H1 (cell line): ENCODE results near the gene ZNF443. TPM values are rescaled to one million over a fixed set of nuclear protein-coding genes. Genes with fewer than 3 reads are reported as not detected.

ENCODE experiments used
- CTCF ChIA-PET: fragments of 300-600 bp; sonication (Branson Sonifier 250); formaldehyde crosslinking; loops from one replicate; lab custom pipeline; 2021; ENCODE audit not compliant: partially characterized antibody; lab: Charles Lee
- POLR2A ChIA-PET: fragments of 300-600 bp; sonication (Branson Sonifier 250); formaldehyde crosslinking; loops from one replicate; lab custom pipeline; 2021; ENCODE audit warnings: inconsistent platforms; ENCODE audit not compliant: partially characterized antibody; lab: Charles Lee
- DNase-seq, 2 experiments: peaks; one replicate each; pipeline versions ENCODE4 v3.0.0 to v3.0.0-alpha.2; 2010 to 2022; ENCODE audit warnings: low spot score in 2 of 2, low read depth in 1 of 2, mixed read lengths in 1 of 2
- FAIRE-seq: peaks from 2 replicates; lab custom pipeline; 2011; peaks lifted over from hg19 to GRCh38; lab: Jason Lieb, UNC
- H2AFZ ChIP-seq: 2 replicates; pipeline ENCODE4 v1.8.1; 2012; ENCODE audit warnings: low read length, inconsistent platforms
- H2AK5ac ChIP-seq: 2 replicates; pipeline ENCODE4 v1.6.1; 2013; ENCODE audit warnings: low read depth, low read length
- H2BK120ac ChIP-seq: replicated peaks from 2 replicates; pipeline ENCODE3; 2013; ENCODE audit warnings: low read depth, low read length, inconsistent platforms
- H2BK12ac ChIP-seq: 2 replicates; pipeline ENCODE4 v1.6.1; 2013; ENCODE audit warnings: low read depth, low read length
- H2BK15ac ChIP-seq: 2 replicates; pipeline ENCODE4 v1.6.1; 2013; ENCODE audit warnings: low read length
- H2BK20ac ChIP-seq: 2 replicates; pipeline ENCODE4 v1.6.1; 2013; ENCODE audit warnings: low read length
- H2BK5ac ChIP-seq: 2 replicates; pipeline ENCODE4 v1.6.1; 2013; ENCODE audit warnings: low read depth, low read length
- H3K14ac ChIP-seq: 2 replicates; pipeline ENCODE4 v1.6.1; 2013; ENCODE audit warnings: inconsistent platforms; ENCODE audit not compliant: insufficient read length
- H3K18ac ChIP-seq: 2 replicates; pipeline ENCODE4 v1.6.1; 2013; ENCODE audit warnings: low read length; ENCODE audit errors: extremely low read depth
- H3K23ac ChIP-seq: 2 replicates; pipeline ENCODE4 v1.6.1; 2013; ENCODE audit warnings: inconsistent platforms; ENCODE audit not compliant: insufficient read length
- H3K23me2 ChIP-seq: 2 replicates; pipeline ENCODE4 v1.6.1; 2013; ENCODE audit warnings: low read depth, low read length
- H3K27ac ChIP-seq: 2 replicates; pipeline ENCODE4 v1.6.1; 2011; ENCODE audit warnings: low read depth, low read length, inconsistent platforms
- H3K27me3 ChIP-seq, 4 experiments: replicated peaks in 1 of 4; 1 replicate in 1 of 4; 2 replicates in 3 of 4; pipeline versions ENCODE4 v1.6.1 to v1.8.1; 2011 to 2013; ENCODE audit warnings: low read length in 3 of 4, mild to moderate bottlenecking in 3 of 4, inconsistent platforms in 2 of 4, mixed read lengths in 2 of 4, moderate library complexity in 1 of 4; ENCODE audit not compliant: control insufficient read depth in 3 of 4, insufficient read depth in 3 of 4; ENCODE audit errors: extremely low read depth in 1 of 4
- H3K36me3 ChIP-seq, 4 experiments: 2 replicates each; pipeline versions ENCODE4 v1.6.1 to v1.8.1; 2011 to 2013; ENCODE audit warnings: mild to moderate bottlenecking in 4 of 4, low read length in 3 of 4, moderate library complexity in 2 of 4, control low read depth in 1 of 4, inconsistent platforms in 1 of 4; ENCODE audit not compliant: insufficient read depth in 4 of 4, control insufficient read depth in 2 of 4
- H3K4ac ChIP-seq: replicated peaks from 2 replicates; pipeline ENCODE3; 2013; ENCODE audit warnings: low read length, low read depth, mixed read lengths, inconsistent platforms; ENCODE audit not compliant: insufficient read length
- H3K4me1 ChIP-seq, 4 experiments: replicated peaks in 1 of 4; 1 replicate in 1 of 4; 2 replicates in 3 of 4; pipeline versions ENCODE4 v1.6.1 to v1.8.1; 2011 to 2013; ENCODE audit warnings: low read length in 3 of 4, inconsistent platforms in 2 of 4, mixed read lengths in 1 of 4; ENCODE audit not compliant: insufficient read depth in 4 of 4, control insufficient read depth in 3 of 4
- H3K4me2 ChIP-seq, 2 experiments: 2 replicates each; pipeline versions ENCODE4 v1.6.1 to v1.8.1; 2011 to 2013; ENCODE audit warnings: low read depth in 2 of 2, low read length in 2 of 2, control low read depth in 1 of 2, inconsistent platforms in 1 of 2, mild to moderate bottlenecking in 1 of 2; ENCODE audit not compliant: insufficient read depth in 1 of 2
- H3K4me3 ChIP-seq, 4 experiments: fragments of 200-600, 300-600 bp in 1 of 4; sonication (generic), shearing (Covaris generic), sonication (Bioruptor Twin) in 1 of 4; 2 replicates each; pipeline versions ENCODE4 v1.5.1 to v1.8.1; 2011 to 2016; ENCODE audit warnings: low read length in 4 of 4, low read depth in 3 of 4, control low read depth in 2 of 4, inconsistent platforms in 2 of 4, mild to moderate bottlenecking in 2 of 4, mixed read lengths in 1 of 4, moderate library complexity in 1 of 4; ENCODE audit not compliant: insufficient read depth in 2 of 4; ENCODE audit errors: extremely low read depth in 1 of 4
- H3K56ac ChIP-seq: replicated peaks from 2 replicates; pipeline ENCODE3; 2013; ENCODE audit warnings: low read depth, mild to moderate bottlenecking, mixed read lengths, low read length, inconsistent platforms; ENCODE audit not compliant: insufficient read length
- H3K79me1 ChIP-seq: 2 replicates; pipeline ENCODE4 v1.6.1; 2013; ENCODE audit warnings: low read depth, low read length, control low read depth
- H3K79me2 ChIP-seq, 2 experiments: 2 replicates each; pipeline versions ENCODE4 v1.6.1 to v1.8.1; 2012 to 2013; ENCODE audit warnings: low read length in 2 of 2, mild to moderate bottlenecking in 2 of 2, inconsistent platforms in 1 of 2; ENCODE audit not compliant: insufficient read depth in 2 of 2, control insufficient read depth in 1 of 2
- H3K9ac ChIP-seq, 4 experiments: replicated peaks in 1 of 4; 1 replicate in 1 of 4; 2 replicates in 3 of 4; pipeline versions ENCODE4 v1.6.1 to v1.8.1; 2011 to 2013; ENCODE audit warnings: low read depth in 3 of 4, low read length in 3 of 4, control low read depth in 2 of 4, mild to moderate bottlenecking in 2 of 4, moderate library complexity in 2 of 4, inconsistent platforms in 1 of 4; ENCODE audit errors: extremely low read depth in 1 of 4
- H3K9me3 ChIP-seq, 2 experiments: 2 replicates each; pipeline versions ENCODE4 v1.6.1 to v1.8.1; 2012 to 2013; ENCODE audit warnings: mild to moderate bottlenecking in 2 of 2, moderate library complexity in 2 of 2, control low read depth in 1 of 2, inconsistent platforms in 1 of 2, low read depth in 1 of 2, low read length in 1 of 2, mixed read lengths in 1 of 2; ENCODE audit not compliant: insufficient read depth in 2 of 2
- H4K20me1 ChIP-seq, 2 experiments: replicated peaks in 1 of 2; 2 replicates each; pipeline versions ENCODE3 to v1.8.1; 2011 to 2013; ENCODE audit warnings: inconsistent platforms in 2 of 2, low read length in 2 of 2, mild to moderate bottlenecking in 1 of 2; ENCODE audit not compliant: insufficient read depth in 2 of 2, control insufficient read depth in 1 of 2
- H4K5ac ChIP-seq: 2 replicates; pipeline ENCODE4 v1.6.1; 2013; ENCODE audit warnings: low read length, low read depth, mixed read lengths, inconsistent platforms; ENCODE audit not compliant: insufficient read length
- H4K8ac ChIP-seq: 2 replicates; pipeline ENCODE4 v1.8.0; 2013; ENCODE audit warnings: mild to moderate bottlenecking, moderate library complexity, low read length, inconsistent platforms; ENCODE audit not compliant: insufficient read depth; ENCODE audit errors: extremely low read depth
- H4K91ac ChIP-seq: replicated peaks from 2 replicates; pipeline ENCODE3; 2013; ENCODE audit warnings: low read length, mixed read lengths, inconsistent platforms; ENCODE audit not compliant: insufficient read length
- E2F6 ChIP-seq: IDR thresholded peaks from 2 replicates; pipeline ENCODE4 v1.6.1; 2012; ENCODE audit warnings: inconsistent platforms
- SIRT6 ChIP-seq: IDR thresholded peaks from one replicate; pipeline ENCODE4 v1.7.1; 2012; ENCODE audit warnings: low read length, inconsistent platforms
- WGBS, 2 experiments: shearing (Covaris generic) in 1 of 2; methylation state at CpG; one replicate each; pipeline versions ENCODE4 v1.1.6 to v1.1.7; 2013 to 2015; ENCODE audit warnings: low lambda C conversion rate in 2 of 2, mixed read lengths in 2 of 2, inconsistent platforms in 1 of 2, low coverage in 1 of 2, missing lambda C conversion rate in 1 of 2; ENCODE audit not compliant: insufficient replicate concordance in 2 of 2, insufficient coverage in 1 of 2, insufficient read length in 1 of 2; ENCODE audit errors: extremely low coverage in 1 of 2, missing lambda C conversion rate in 1 of 2; 5-methylcytosine and 5-hydroxymethylcytosine counted together
- polyA plus RNA-seq, 7 experiments: library from polyadenylated mRNA; depleted of rRNA in 3 of 7; stranded (reverse) in 5 of 7; unstranded in 2 of 7; fragments of >200 nt in 5 of 7; fragments of 200-250 nt in 2 of 7; gene quantifications; 1 replicate in 5 of 7; 2 replicates in 1 of 7; 4 replicates in 1 of 7; pipeline versions ENCODE4 v1.2.1 to v1.2.3, GENCODE V29; 2011 to 2013; ENCODE audit warnings: missing spikeins in 2 of 7, mixed read lengths in 2 of 7
- total RNA-seq: library from RNA; stranded (reverse); fragmentation: NEBNext Ultra II Directional; extraction: Animal tissue kit (Norgen Biotek cat#: 25700); gene quantifications from 2 replicates; pipeline ENCODE4 v1.2.1, GENCODE V29; 2021

The ZNF443 gene
- total and polyA plus RNA-seq, 2 of the 8 experiments (the other 6 are each of a cell fraction or from before 2014, with no cell fraction given), result 1.4 to 7.8 TPM

GRCh38 chr19:12478234-12478941 is 37.6 kb upstream of the ZNF443 start:
- 64% methylated on average over 5 of the region's 5 CpGs; no CpG with 5 or more reads in 1 of the 2 experiments for WGBS, 2 experiments
- Histone ChIP-seq H4K8ac (no peak overlapping the region), H3K23ac (no peak overlapping the region), H2BK5ac (no peak overlapping the region), H3K36me3 (no peaks in the 10 kb centered on the region), H4K20me1 (no peaks in the 10 kb centered on the region), H4K5ac (no peak overlapping the region), H3K18ac (no peak overlapping the region), H3K79me1 (peaks cover 3% of the 10 kb centered on the region), H3K9ac (no peak overlapping the region; a peak in 1 of 7 replicates), H3K27me3 (no peaks in the 10 kb centered on the region), H2BK15ac (no peak overlapping the region), H3K4ac (no peak overlapping the region), H2BK20ac (no peak overlapping the region), H3K4me1 (no peaks in the 10 kb centered on the region), H3K27ac (no peak overlapping the region), H3K4me3 (no peak overlapping the region), H3K23me2 (no peaks in the 10 kb centered on the region; the same call in 1 of the 2 replicates), H2AK5ac (no peak overlapping the region), H3K4me2 (no peak overlapping the region), H4K91ac (no peak overlapping the region), H3K14ac (no peak overlapping the region), H2AFZ (no peak overlapping the region), H3K56ac (no peak overlapping the region), H2BK12ac (no peak overlapping the region), H2BK120ac (no peak overlapping the region), H3K9me3 (peaks cover 0 to 3% of the 10 kb centered on the region in 2 experiments; a peak in 1 of 4 replicates), H3K79me2 (no peaks in the 10 kb centered on the region)
- POLR2A ChIA-PET, result interaction anchor here (1.2 kb wide), 1 partner anchor 34 kb away, joined by 3 read pairs; no protein-coding TSS in a partner anchor
- DNase-seq (no peak), FAIRE-seq (no peak)
- CTCF ChIA-PET, result interaction anchor here (1.3 to 1.6 kb wide), 2 partner anchors 10 to 13 kb away, joined by 3 to 4 read pairs; no protein-coding TSS in a partner anchor
- TF ChIP-seq E2F6 (no peak), SIRT6 (no peak)
